ENCODE results near the gene PCDH9. TPM values are rescaled to one million over a fixed set of nuclear protein-coding genes. Genes with fewer than 3 reads are reported as not detected.

The PCDH9 gene
- total and polyA plus RNA-seq, 8 donors = 0.46 to 3.8 (median 1.5) TPM

- Histone ChIP-seq H3K9me3 (no peaks in the 10 kb centered on the region), H3K36me3 (no peaks in the 10 kb centered on the region), H3K27ac (no peak overlapping the region), H3K4me1 (no peaks in the 10 kb centered on the region), H3K27me3 (no peaks in the 10 kb centered on the region), H3K4me3 (no peak overlapping the region)
- ATAC-seq (no peak), DNase-seq (no peak), FAIRE-seq (no peak)
- intact Hi-C loops (cut with DNase I) = no loop called here
- WGBS, 2 donors = 70 to 78% methylated on average over 6 of the region's 6 CpGs
- TF ChIP-seq, protein P1, sequence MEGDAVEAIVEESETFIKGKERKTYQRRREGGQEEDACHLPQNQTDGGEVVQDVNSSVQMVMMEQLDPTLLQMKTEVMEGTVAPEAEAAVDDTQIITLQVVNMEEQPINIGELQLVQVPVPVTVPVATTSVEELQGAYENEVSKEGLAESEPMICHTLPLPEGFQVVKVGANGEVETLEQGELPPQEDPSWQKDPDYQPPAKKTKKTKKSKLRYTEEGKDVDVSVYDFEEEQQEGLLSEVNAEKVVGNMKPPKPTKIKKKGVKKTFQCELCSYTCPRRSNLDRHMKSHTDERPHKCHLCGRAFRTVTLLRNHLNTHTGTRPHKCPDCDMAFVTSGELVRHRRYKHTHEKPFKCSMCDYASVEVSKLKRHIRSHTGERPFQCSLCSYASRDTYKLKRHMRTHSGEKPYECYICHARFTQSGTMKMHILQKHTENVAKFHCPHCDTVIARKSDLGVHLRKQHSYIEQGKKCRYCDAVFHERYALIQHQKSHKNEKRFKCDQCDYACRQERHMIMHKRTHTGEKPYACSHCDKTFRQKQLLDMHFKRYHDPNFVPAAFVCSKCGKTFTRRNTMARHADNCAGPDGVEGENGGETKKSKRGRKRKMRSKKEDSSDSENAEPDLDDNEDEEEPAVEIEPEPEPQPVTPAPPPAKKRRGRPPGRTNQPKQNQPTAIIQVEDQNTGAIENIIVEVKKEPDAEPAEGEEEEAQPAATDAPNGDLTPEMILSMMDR (IDR thresholded peaks at IDR 0.05) = no peak
Observed at GRCh38 chr13:67120872-67121531, 109.1 kb downstream of the PCDH9 start.

DNA sequence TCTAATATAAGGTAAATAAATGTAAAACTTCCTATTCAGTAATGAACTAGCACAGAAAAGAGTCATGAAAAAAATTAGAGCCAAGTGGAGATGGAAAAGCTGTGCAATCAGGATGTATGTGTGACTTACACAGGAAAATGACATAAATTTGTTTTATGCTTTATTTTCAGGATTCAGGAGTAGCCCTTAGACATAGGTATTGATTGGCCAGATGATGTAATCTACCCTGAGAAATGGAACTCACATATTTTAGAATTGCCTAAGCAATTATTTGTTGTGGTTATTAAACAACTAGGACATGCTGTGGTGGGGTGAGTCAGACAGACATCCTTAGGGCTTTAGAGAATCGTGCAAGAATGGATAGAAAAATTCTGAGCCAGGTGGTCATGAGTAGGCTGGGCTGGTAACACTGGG, 110.6 kb downstream of the PCDH9 start:
- TF ChIP-seq, protein P1 (IDR thresholded peaks at IDR 0.05) = no peak
- H3K4me3 ChIP-seq = no peak overlapping the region
- intact Hi-C loops (cut with DNase I) = no loop called here
- no peak overlapping the region for H3K27ac ChIP-seq
- no peaks in the 10 kb centered on the region for H3K36me3 ChIP-seq
- WGBS, 2 donors = 37 to 38% methylated on average over 1 of the region's 1 CpG
- H3K4me1 ChIP-seq = no peaks in the 10 kb centered on the region
- ATAC-seq = peak in 3 of 4 donors; percentile 18 to 48 (median 29)
- FAIRE-seq = no peak
- H3K9me3 ChIP-seq = no peaks in the 10 kb centered on the region
- no peak for DNase-seq
- no peaks in the 10 kb centered on the region for H3K27me3 ChIP-seq

GRCh38 chr13:67118277-67118676, 111.9 kb downstream of the PCDH9 start:
- intact Hi-C loops (cut with DNase I) = no loop called here
- TF ChIP-seq, protein P1 (IDR thresholded peaks at IDR 0.05) = no peak
- Histone ChIP-seq H3K27me3 (no peaks in the 10 kb centered on the region), H3K4me1 (no peaks in the 10 kb centered on the region), H3K4me3 (no peak overlapping the region), H3K27ac (no peak overlapping the region), H3K9me3 (no peaks in the 10 kb centered on the region), H3K36me3 (no peaks in the 10 kb centered on the region)
- WGBS, 2 donors = 77 to 79% methylated on average over 1 of the region's 1 CpG
- no peak for FAIRE-seq
- ATAC-seq = no peak
- DNase-seq = no peak

DNA sequence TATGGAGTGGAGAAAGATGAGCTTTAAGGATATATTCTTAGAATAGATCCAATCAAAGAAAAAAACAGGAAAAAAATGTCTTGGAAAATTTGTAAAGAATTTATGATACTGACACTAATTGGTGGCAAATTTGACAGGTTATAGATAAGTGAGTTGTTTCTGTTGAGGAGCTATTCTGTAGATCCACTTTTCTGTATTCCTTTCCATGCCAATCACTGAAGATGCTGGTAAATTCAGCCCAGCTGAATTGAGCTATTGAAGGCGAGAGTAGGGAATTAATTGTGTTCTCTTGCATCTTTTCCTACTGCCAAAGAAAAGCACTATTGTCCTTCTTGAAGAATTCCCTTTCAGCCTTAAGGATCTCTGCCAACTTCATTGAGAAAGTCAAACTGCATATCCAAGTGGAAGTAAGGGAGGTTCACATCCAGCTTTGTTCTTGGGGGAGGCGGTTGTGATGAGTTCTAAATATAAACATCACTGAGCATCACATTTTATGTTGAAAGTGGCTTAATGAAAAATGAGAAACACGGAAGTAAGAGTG, 113.1 kb downstream of the PCDH9 start:
- H3K27ac ChIP-seq = no peak overlapping the region
- no peak for FAIRE-seq
- 74 to 85% methylated on average over 3 of the region's 3 CpGs for WGBS, 2 donors
- H3K27me3 ChIP-seq = no peaks in the 10 kb centered on the region
- TF ChIP-seq, protein P1 (IDR thresholded peaks at IDR 0.05) = no peak
- H3K36me3 ChIP-seq = no peaks in the 10 kb centered on the region
- ATAC-seq = no peak
- no peaks in the 10 kb centered on the region for H3K9me3 ChIP-seq
- intact Hi-C loops (cut with DNase I) = no loop called here
- no peaks in the 10 kb centered on the region for H3K4me1 ChIP-seq
- no peak overlapping the region for H3K4me3 ChIP-seq
- DNase-seq = no peak

DNA sequence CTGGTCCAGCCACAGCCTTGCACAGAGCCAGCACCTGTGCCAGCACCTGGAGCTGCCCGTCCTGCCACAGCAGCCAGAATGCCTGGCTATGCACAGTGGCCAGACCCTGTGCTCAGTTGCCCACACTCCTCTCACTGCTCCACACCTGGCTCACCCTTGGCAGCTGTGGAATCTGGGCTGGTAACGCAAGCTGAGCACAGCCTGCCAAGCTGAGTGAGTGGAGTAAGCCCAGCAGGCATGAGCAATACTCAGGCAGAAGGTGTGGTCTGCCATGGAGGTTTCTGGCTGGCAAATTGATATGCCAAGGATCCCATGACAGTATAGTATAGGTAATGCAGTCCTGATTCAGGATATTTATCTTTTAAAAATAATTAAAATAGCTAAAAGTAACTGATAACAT, 122.2 kb downstream of the PCDH9 start:
- no peaks in the 10 kb centered on the region for H3K27me3 ChIP-seq
- no peaks in the 10 kb centered on the region for H3K4me1 ChIP-seq
- no peaks in the 10 kb centered on the region for H3K9me3 ChIP-seq
- WGBS, 2 donors = 82 to 97% methylated on average over 2 of the region's 2 CpGs
- H3K36me3 ChIP-seq = no peaks in the 10 kb centered on the region
- H3K4me3 ChIP-seq = no peak overlapping the region
- no peak overlapping the region for H3K27ac ChIP-seq
- ATAC-seq (no peak), FAIRE-seq (no peak), DNase-seq (peak in 1 of 6 donors; percentile 36)
- intact Hi-C loops (cut with DNase I) = no loop called here
- TF ChIP-seq, protein P1 (IDR thresholded peaks at IDR 0.05) = no peak
